HepG2 (cell line): ENCODE measurements around the gene SIVA1. TPM values are rescaled to one million over a fixed set of nuclear protein-coding genes. Genes with fewer than 3 reads are reported as not detected.
A peak's percentile ranks its signal among the peaks of the same experiment; 100 is the strongest.

ENCODE experiments used
- CCAR2 ChIP-seq: fragments of 200-400 bp; formaldehyde crosslinking; optimal IDR thresholded peaks from 2 replicates; pipeline ENCODE3; 2018; ENCODE audit warnings: low read depth, mild to moderate bottlenecking, low read length, moderate library complexity
- CEBPZ ChIP-seq: IDR thresholded peaks from 2 replicates; pipeline ENCODE4 v1.6.1; 2012; ENCODE audit warnings: low read length, improper control_type of control experiment
- ELK4 ChIP-seq: sonication (generic); formaldehyde crosslinking; IDR thresholded peaks from 2 replicates; pipeline ENCODE4 v1.9.0; 2021; ENCODE audit warnings: missing genetic modification reagents, borderline replicate concordance
- HOXA7 ChIP-seq: sonication (generic); formaldehyde crosslinking; IDR thresholded peaks from 2 replicates; pipeline ENCODE4 v1.8.1; 2022; ENCODE audit warnings: mild to moderate bottlenecking, missing genetic modification reagents, moderate library complexity
- MXD3 ChIP-seq: IDR thresholded peaks from 2 replicates; pipeline ENCODE4 v1.6.1; 2016; ENCODE audit warnings: mild to moderate bottlenecking, missing biosample characterization, missing genetic modification reagents
- NR3C1 ChIP-seq: sonication (generic); formaldehyde crosslinking; IDR thresholded peaks from 2 replicates; pipeline ENCODE4 v1.4.0; 2020; ENCODE audit warnings: missing genetic modification reagents
- PRMT3 ChIP-seq: sonication (generic); formaldehyde crosslinking; IDR thresholded peaks from 2 replicates; pipeline ENCODE4 v1.8.1; 2022; ENCODE audit warnings: low read depth, mild to moderate bottlenecking, moderate library complexity, missing genetic modification reagents, borderline replicate concordance
- RFX3 ChIP-seq: IDR thresholded peaks from 2 replicates; pipeline ENCODE4 v1.6.1; 2016; ENCODE audit warnings: missing biosample characterization, missing genetic modification reagents
- SAFB2 ChIP-seq: sonication (generic); formaldehyde crosslinking; IDR thresholded peaks from 2 replicates; pipeline ENCODE4 v1.5.1; 2020; ENCODE audit warnings: missing genetic modification reagents, low read depth, mild to moderate bottlenecking, borderline replicate concordance
- SP5 ChIP-seq: IDR thresholded peaks from 2 replicates; pipeline ENCODE4 v1.6.1; 2016; ENCODE audit warnings: low read depth, borderline replicate concordance
- TFDP2 ChIP-seq: sonication (generic); formaldehyde crosslinking; IDR thresholded peaks from 2 replicates; pipeline ENCODE4 v1.4.0; 2020; ENCODE audit warnings: missing genetic modification reagents
- ZBTB25 ChIP-seq: IDR thresholded peaks from 2 replicates; pipeline ENCODE4 v1.6.1; 2018; ENCODE audit warnings: missing genetic modification reagents
- ZBTB46 ChIP-seq: sonication (generic); formaldehyde crosslinking; IDR thresholded peaks from 2 replicates; pipeline ENCODE4 v1.4.0; 2020; ENCODE audit warnings: mild to moderate bottlenecking, missing genetic modification reagents, borderline replicate concordance
- ZNF224 ChIP-seq: sonication (generic); formaldehyde crosslinking; IDR thresholded peaks from 2 replicates; pipeline ENCODE4 v1.5.0; 2020; ENCODE audit warnings: mild to moderate bottlenecking, missing genetic modification reagents
- ZNF230 ChIP-seq: sonication (generic); formaldehyde crosslinking; IDR thresholded peaks from 2 replicates; pipeline ENCODE4 v1.4.0; 2020; ENCODE audit warnings: mild to moderate bottlenecking, missing genetic modification reagents
- ZNF292 ChIP-seq: sonication (generic); formaldehyde crosslinking; IDR thresholded peaks from 2 replicates; pipeline ENCODE4 v1.8.1; 2022; ENCODE audit warnings: mild to moderate bottlenecking, low read depth, missing genetic modification reagents, borderline replicate concordance
- ZNF30 ChIP-seq: sonication (generic); formaldehyde crosslinking; IDR thresholded peaks from 2 replicates; pipeline ENCODE4 v1.5.0; 2020; ENCODE audit warnings: mild to moderate bottlenecking, missing genetic modification reagents
- ZNF430 ChIP-seq: sonication (generic); formaldehyde crosslinking; IDR thresholded peaks from 2 replicates; pipeline ENCODE4 v1.9.0; 2021; ENCODE audit warnings: mild to moderate bottlenecking, missing genetic modification reagents
- ZSCAN9 ChIP-seq: IDR thresholded peaks from 2 replicates; pipeline ENCODE4 v1.6.1; 2016; ENCODE audit warnings: borderline replicate concordance
- polyA plus RNA-seq, 8 experiments: library from polyadenylated mRNA; depleted of rRNA in 3 of 8; stranded (reverse) in 7 of 8; unstranded in 1 of 8; fragments of >200 nt; fragmentation: Illumina TruSeq in 4 of 8; extraction: Trizol in 4 of 8; gene quantifications; 2 replicates each; pipeline versions ENCODE4 v1.2.1 to v1.2.3, GENCODE V29; 2011 to 2016; ENCODE audit warnings: low read depth in 4 of 8, missing spikeins in 1 of 8, mixed read lengths in 1 of 8; ENCODE audit not compliant: insufficient read depth in 1 of 8
- total RNA-seq, 5 experiments: library from RNA; depleted of rRNA; stranded (reverse); fragments of >200 nt; fragmentation: Illumina TruSeq; extraction: Trizol; gene quantifications; 2 replicates each; pipeline ENCODE4 v1.2.3, GENCODE V29; 2016; ENCODE audit warnings: low read depth in 1 of 5

The SIVA1 gene
- total and polyA plus RNA-seq, 2 of the 13 experiments (the other 11 are each of a cell fraction or from before 2014, with no cell fraction given): 123 to 186 TPM

- TF ChIP-seq CEBPZ (no peak), ZBTB46 (no peak), NR3C1 (CRISPR knock-in tag) (no peak), SP5 (CRISPR knock-in tag) (no peak; the same call in 1 of the 2 replicates), HOXA7 (CRISPR knock-in tag) (0 out of 2 replicates have a peak, but pooled peaks have one; percentile 85), CCAR2 (no peak), TFDP2 (CRISPR knock-in tag) (peak; percentile 68), MXD3 (CRISPR knock-in tag) (0 out of 2 replicates have a peak, but pooled peaks have one; percentile 52), ZNF224 (CRISPR knock-in tag) (no peak; the same call in 1 of the 2 replicates), RFX3 (no peak), SAFB2 (CRISPR knock-in tag) (no peak), ZSCAN9 (CRISPR knock-in tag) (peak; percentile 96; the same call in 1 of the 2 replicates), ZNF30 (CRISPR knock-in tag) (0 out of 2 replicates have a peak, but pooled peaks have one; percentile 43), ZNF430 (CRISPR knock-in tag) (peak; percentile 95; the same call in 1 of the 2 replicates), ZBTB25 (no peak; the same call in 1 of the 2 replicates), ZNF230 (CRISPR knock-in tag) (peak; percentile 83; the same call in 1 of the 2 replicates), ELK4 (CRISPR knock-in tag) (no peak), ZNF292 (CRISPR knock-in tag) (no peak; the same call in 1 of the 2 replicates), PRMT3 (0 out of 2 replicates have a peak, but pooled peaks have one; percentile 81)
Measured at GRCh38 chr14:104734991-104735779, 17.8 kb upstream of the SIVA1 start (continued).
